Left lobe of liver (tissue), 2 donors: Measurements from ENCODE around the gene TMEM138. TPM values are rescaled to one million over a fixed set of nuclear protein-coding genes. Genes with fewer than 3 reads are reported as not detected.
A peak's percentile ranks its signal among the peaks of the same experiment; 100 is the strongest.

ENCODE experiments used
- ATAC-seq: fragments of 200-7000 bp; cut with Tn5 transposase; one replicate; pipeline ENCODE4 v1.9.1; 2020; ENCODE audit warnings: mild to moderate bottlenecking, moderate library complexity
- DNase-seq: peaks from one replicate; pipeline ENCODE4 v3.0.0-alpha.2; 2020; ENCODE audit warnings: low spot score
- total RNA-seq: library from RNA; stranded (reverse); gene quantifications from one replicate; pipeline ENCODE4 v1.2.1, GENCODE V29; 2021
- donor health status: DM: no; HTN: no; CAD: no; lungs with moderate emphysema.
- donor health status: DM: no; HTN: yes; CAD: no.

The TMEM138 gene
- total RNA-seq = 23.7 TPM

- DNase-seq (peak; percentile 93), ATAC-seq (peak; percentile 92)
Observed at GRCh38 chr11:61361741-61362541, at the start of gene TMEM138, which contains the start of gene CYB561A3. Gene TMEM138, plus strand, starts transcription at chr11:61362374. Its CDS starts 2,017 bp downstream, at chr11:61364391. Gene CYB561A3, minus strand, starts transcription at chr11:61361882. Its CDS starts 5,169 bp downstream, at chr11:61356713.

- ATAC-seq = no peak
- DNase-seq = no peak
Observed at GRCh38 chr11:61315260-61315659, 46.9 kb upstream of the TMEM138 start.

GRCh38 chr11:61325649-61326414 is 36.3 kb upstream of the TMEM138 start:
- ATAC-seq = peak; percentile 72
- DNase-seq = no peak

GRCh38 chr11:61327669-61328071 is 34.5 kb upstream of the TMEM138 start:
- ATAC-seq (no peak), DNase-seq (no peak)

- no peak for DNase-seq
- no peak for ATAC-seq
Observed at GRCh38 chr11:61328351-61328750, 33.8 kb upstream of the TMEM138 start.

- DNase-seq (no peak), ATAC-seq (no peak)
Observed at GRCh38 chr11:61329871-61330270, 32.3 kb upstream of the TMEM138 start.

GRCh38 chr11:61331651-61332050 is 30.5 kb upstream of the TMEM138 start:
- ATAC-seq = no peak
- DNase-seq = no peak

- ATAC-seq = no peak
Observed at GRCh38 chr11:61332281-61332796, 29.8 kb upstream of the TMEM138 start.

GRCh38 chr11:61332797-61333549 is 29.2 kb upstream of the TMEM138 start, which contains the start of the genes DDB1 and TKFC:
Gene DDB1, minus strand, starts transcription at chr11:61333105. Its CDS starts 137 bp downstream, at chr11:61332968.
Gene TKFC, plus strand, starts transcription at chr11:61333228. Its CDS starts 1,501 bp downstream, at chr11:61334729.
- peak; percentile 85 for ATAC-seq
- DNase-seq = peak; percentile 96

More at GRCh38 chr11:61332281-61332796, 29.8 kb upstream of the TMEM138 start:
- DNase-seq = no peak

- ATAC-seq (peak; percentile 0), DNase-seq (no peak)
Observed at GRCh38 chr11:61333550-61334433, 28.4 kb upstream of the TMEM138 start.

- peak; percentile 83 for DNase-seq
- peak; percentile 52 for ATAC-seq
Observed at GRCh38 chr11:61334434-61335354, 27.5 kb upstream of the TMEM138 start.

GRCh38 chr11:61335355-61335710 is 26.8 kb upstream of the TMEM138 start:
- DNase-seq = no peak

GRCh38 chr11:61336171-61336935 is 25.8 kb upstream of the TMEM138 start:
- ATAC-seq = peak; percentile 76
- peak; percentile 87 for DNase-seq

More at GRCh38 chr11:61335355-61335710, 26.8 kb upstream of the TMEM138 start:
- no peak for ATAC-seq

- ATAC-seq = no peak
- DNase-seq = no peak
Observed at GRCh38 chr11:61337706-61338470, 24.3 kb upstream of the TMEM138 start.

- no peak for DNase-seq
- ATAC-seq = no peak
Observed at GRCh38 chr11:61338783-61339489, 23.2 kb upstream of the TMEM138 start.

GRCh38 chr11:61339490-61339878 is 22.7 kb upstream of the TMEM138 start:
- DNase-seq (no peak), ATAC-seq (no peak)
